Uterus (tissue), 2 donors: ENCODE results near the gene SLC4A8.

Experiments
- CTCF ChIP-seq, 4 experiments: fragments of 200-600 bp in 2 of 4; fragments of 450-650 bp in 2 of 4; sonication (generic) in 2 of 4; IDR thresholded peaks; one replicate each; pipeline ENCODE4 v1.5.1; 2016 to 2019; ENCODE audit warnings: antibody characterized with exemption in 4 of 4, mild to moderate bottlenecking in 2 of 4, moderate library complexity in 1 of 4
- POLR2A ChIP-seq, 2 donors: fragments of 450-650 bp; IDR thresholded peaks; one replicate each; pipeline ENCODE4 v1.6.1; 2016; ENCODE audit warnings: antibody characterized with exemption in 2 of 2, mild to moderate bottlenecking in 1 of 2, moderate library complexity in 1 of 2

- TF ChIP-seq CTCF (IDR thresholded peaks at IDR 0.05): no peak
- TF ChIP-seq POLR2A (IDR thresholded peaks at IDR 0.05): no peak
Observed at GRCh38 chr12:51432921-51433320, 8.3 kb downstream of the SLC4A8 start.
